WERI-Rb-1 (cell line): ENCODE results near the gene RAB11FIP5.
"Not testable (repeated sequence)": the region's sequence is repeated elsewhere in the genome, so short reads cannot be mapped to it uniquely, and the experiment has no call there.

ENCODE experiments used
- DNase-seq: peaks from one replicate; pipeline ENCODE4 v3.0.0-alpha.2; 2020
- H3K27ac ChIP-seq: fragments of 250-450 bp; sonication (Bioruptor Pico); 2 replicates; pipeline ENCODE4 v1.5.1; 2020; ENCODE audit warnings: mild to moderate bottlenecking, moderate library complexity
- H3K27me3 ChIP-seq: fragments of 250-450 bp; sonication (Bioruptor Pico); 2 replicates; pipeline ENCODE4 v1.5.1; 2021; ENCODE audit warnings: mild to moderate bottlenecking, low read depth, moderate library complexity; ENCODE audit not compliant: insufficient read depth, severe bottlenecking
- H3K36me3 ChIP-seq: fragments of 250-450 bp; sonication (Bioruptor Pico); 2 replicates; pipeline ENCODE4 v1.5.1; 2020; ENCODE audit warnings: mild to moderate bottlenecking, moderate library complexity
- H3K4me3 ChIP-seq: 2 replicates; pipeline ENCODE4 v1.5.1; 2011; ENCODE audit warnings: low read depth, mild to moderate bottlenecking, control low read depth, low read length
- H3K9me3 ChIP-seq: fragments of 250-450 bp; sonication (Bioruptor Pico); 2 replicates; pipeline ENCODE4 v1.5.1; 2021; ENCODE audit warnings: mild to moderate bottlenecking, moderate library complexity; ENCODE audit not compliant: severe bottlenecking
- TF ChIP-seq, protein P1 (sequence below): IDR thresholded peaks from 2 replicates; pipeline ENCODE4 v1.5.1; 2011; ENCODE audit warnings: low read depth, mild to moderate bottlenecking, control low read depth, inconsistent platforms, low read length

Gene RAB11FIP5

DNA sequence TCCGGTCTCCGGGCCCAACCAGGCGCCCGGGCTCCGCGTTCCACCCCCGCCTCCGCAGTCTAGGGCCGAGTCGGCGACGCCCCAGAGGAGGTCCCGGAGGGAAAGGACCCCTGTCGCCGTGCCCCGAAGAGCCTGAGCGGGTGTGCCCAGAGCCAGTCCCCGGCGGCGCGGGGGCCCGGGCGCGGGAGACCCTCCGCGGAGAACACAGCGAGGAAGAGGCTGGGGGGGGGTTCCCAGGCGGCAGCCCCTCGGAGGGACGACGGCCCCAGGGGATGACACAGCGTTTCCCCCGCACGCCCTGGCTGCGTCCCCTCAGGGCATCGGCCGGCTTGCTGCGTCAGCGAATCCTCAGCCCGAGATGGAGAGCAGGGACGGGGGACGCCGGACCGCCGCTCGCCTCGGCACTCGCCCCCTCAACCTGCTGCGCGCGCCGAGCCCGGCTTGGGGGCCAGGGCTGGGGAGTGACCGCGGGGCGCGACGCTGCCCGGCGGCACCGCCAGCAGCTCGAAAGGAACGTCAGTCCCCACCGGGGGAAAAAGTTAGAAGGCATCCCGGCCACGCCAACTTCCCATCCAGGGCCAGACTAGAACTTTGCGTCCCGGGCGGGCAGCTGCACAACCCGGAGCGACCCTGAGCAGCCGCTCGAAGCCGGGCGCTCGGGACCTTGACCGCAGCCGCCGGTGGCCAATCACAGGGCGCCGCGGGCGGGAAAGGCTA, 41.9 kb downstream of the RAB11FIP5 start:
- TF ChIP-seq, protein P1, sequence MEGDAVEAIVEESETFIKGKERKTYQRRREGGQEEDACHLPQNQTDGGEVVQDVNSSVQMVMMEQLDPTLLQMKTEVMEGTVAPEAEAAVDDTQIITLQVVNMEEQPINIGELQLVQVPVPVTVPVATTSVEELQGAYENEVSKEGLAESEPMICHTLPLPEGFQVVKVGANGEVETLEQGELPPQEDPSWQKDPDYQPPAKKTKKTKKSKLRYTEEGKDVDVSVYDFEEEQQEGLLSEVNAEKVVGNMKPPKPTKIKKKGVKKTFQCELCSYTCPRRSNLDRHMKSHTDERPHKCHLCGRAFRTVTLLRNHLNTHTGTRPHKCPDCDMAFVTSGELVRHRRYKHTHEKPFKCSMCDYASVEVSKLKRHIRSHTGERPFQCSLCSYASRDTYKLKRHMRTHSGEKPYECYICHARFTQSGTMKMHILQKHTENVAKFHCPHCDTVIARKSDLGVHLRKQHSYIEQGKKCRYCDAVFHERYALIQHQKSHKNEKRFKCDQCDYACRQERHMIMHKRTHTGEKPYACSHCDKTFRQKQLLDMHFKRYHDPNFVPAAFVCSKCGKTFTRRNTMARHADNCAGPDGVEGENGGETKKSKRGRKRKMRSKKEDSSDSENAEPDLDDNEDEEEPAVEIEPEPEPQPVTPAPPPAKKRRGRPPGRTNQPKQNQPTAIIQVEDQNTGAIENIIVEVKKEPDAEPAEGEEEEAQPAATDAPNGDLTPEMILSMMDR = no peak
- Histone ChIP-seq H3K4me3 (peak overlapping the region; percentile 84), H3K27me3 (no peaks in the 10 kb centered on the region), H3K36me3 (peaks cover 9% of the 10 kb centered on the region; the same call in 1 of the 2 replicates), H3K27ac (peak overlapping the region; percentile 92), H3K9me3 (no peaks in the 10 kb centered on the region)
- DNase-seq = peak; percentile 44

DNA sequence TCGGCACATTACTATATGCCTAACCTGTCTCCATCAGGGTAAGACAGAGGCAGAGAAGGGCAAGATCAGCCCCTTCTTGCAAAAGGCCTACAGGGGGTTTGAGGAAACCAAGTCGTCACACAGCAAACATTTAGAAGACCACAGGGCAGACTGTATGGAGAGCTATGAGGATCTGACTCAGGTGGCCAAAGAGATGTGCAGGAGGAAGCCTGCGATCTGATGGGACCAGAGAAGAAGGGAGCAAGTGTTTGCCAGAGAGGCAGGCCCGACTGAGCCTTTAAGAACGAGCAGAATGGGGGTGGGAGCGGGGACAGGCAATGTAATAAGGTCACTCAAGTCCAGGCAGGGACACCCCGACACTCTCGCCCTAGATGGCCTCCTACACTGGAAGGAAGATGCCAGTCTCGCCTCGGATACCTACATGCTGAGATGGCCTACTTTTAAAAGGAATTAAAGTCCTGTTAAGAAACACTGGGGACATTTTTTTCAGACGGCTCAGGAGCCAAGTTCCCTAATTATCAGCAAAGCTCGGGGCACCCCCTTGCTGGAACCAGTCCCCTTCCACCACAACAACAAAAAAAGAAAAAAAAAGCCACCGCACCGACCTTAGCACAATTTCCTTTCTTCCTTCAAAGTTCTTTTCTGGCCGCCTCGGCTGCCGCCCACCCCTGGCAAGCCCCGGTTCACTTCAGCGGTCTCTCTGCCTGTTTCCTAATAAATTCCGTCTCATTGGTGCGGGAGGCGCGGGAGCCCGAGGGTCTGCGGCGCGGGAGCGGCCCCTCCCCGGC, 42.7 kb downstream of the RAB11FIP5 start:
- Histone ChIP-seq H3K27me3 (no peaks in the 10 kb centered on the region), H3K9me3 (no peaks in the 10 kb centered on the region), H3K4me3 (peak overlapping the region; percentile 84), H3K27ac (peak overlapping the region; percentile 92), H3K36me3 (peaks cover 7% of the 10 kb centered on the region; the same call in 1 of the 2 replicates)
- DNase-seq = no peak
- TF ChIP-seq, protein P1 = no peak

DNA sequence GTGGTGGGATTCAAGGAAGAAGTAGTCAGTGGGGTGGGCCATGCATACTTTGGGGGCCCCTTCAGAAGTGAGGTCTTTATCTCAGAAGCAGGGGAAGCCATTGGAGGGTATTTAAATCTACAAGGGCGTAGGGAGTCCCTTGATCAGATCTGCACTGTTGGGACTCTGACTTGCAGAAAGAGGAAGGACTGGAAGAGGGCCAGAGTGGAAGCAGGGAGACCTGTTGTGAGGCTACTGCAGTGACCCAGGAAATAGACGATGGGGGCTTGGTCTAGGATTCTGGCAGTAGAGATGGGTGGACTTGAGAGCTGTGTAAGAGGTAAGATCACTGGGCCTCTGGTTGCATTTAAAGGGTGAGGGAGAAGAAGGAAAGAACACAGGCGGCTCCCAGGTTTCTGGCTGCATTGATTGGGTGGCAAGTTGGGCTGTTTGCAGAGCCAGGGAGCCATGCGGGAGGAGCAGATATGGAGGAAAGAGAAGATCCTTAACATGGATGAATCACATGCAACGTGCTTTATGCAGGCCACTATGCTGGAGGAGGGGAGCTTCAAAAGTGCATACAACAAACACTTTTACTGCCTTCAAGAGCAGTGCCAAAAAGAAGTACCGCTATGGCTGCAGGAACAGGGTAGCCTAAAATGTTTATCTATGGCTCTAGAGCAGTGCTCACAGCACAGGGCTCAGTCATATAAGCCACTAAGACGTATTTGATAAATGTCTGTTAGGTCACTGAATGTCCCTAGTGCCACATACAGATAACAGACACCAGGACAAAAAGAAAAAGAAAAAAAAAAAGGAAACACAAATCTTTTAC, 43.5 kb downstream of the RAB11FIP5 start:
- no peak overlapping the region; the same call in 1 of the 2 replicates for H3K4me3 ChIP-seq
- DNase-seq = no peak
- peaks cover 4% of the 10 kb centered on the region; the same call in 1 of the 2 replicates for H3K36me3 ChIP-seq
- H3K9me3 ChIP-seq = no peaks in the 10 kb centered on the region
- H3K27me3 ChIP-seq = no peaks in the 10 kb centered on the region
- TF ChIP-seq, protein P1 = no peak
- H3K27ac ChIP-seq = no peak overlapping the region

DNA sequence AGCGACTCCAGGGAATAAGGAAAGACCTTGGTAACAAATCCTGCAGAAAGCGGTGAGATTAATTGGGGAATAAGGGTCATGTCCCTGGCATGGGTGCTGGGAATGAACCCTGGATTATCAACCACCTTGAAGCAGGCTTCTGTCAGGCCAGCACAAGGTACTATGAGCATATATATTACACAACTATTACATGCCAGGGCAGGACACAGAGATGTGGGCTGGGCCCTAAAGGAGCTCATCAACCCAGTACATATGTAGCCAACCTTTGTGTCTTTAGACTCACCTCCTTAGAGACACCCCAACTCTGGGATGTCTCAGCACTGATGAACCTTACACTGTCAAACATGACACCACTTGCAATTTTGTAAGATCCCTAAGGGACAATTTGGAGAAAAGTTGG, 44.6 kb downstream of the RAB11FIP5 start:
- no peak for DNase-seq
- H3K36me3 ChIP-seq = peaks cover 4% of the 10 kb centered on the region; the same call in 1 of the 2 replicates
- H3K9me3 ChIP-seq = no peaks in the 10 kb centered on the region
- no peak overlapping the region for H3K4me3 ChIP-seq
- TF ChIP-seq, protein P1 = no peak
- no peaks in the 10 kb centered on the region for H3K27me3 ChIP-seq
- no peak overlapping the region for H3K27ac ChIP-seq

DNA sequence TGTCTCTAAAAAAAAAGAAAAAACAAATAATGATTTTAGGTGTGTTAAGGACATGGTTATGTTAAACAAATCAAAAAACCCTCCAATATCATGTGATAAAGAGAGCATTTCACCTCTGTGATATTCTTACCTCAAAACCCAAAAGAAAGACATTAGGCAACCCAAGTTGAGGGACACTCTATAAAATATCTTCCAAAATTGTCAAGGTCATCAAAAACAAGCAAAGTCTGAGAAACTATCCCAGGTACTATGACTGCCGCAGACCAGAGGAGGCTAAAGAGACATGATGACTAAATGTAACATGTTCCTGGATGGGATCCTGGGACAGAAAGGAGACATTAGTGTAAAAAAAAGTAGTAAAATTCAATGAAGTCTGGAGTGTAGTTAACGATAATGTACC, 45.7 kb downstream of the RAB11FIP5 start:
- peaks cover 4% of the 10 kb centered on the region for H3K36me3 ChIP-seq
- no peaks in the 10 kb centered on the region for H3K27me3 ChIP-seq
- TF ChIP-seq, protein P1 = no peak
- no peaks in the 10 kb centered on the region for H3K9me3 ChIP-seq
- no peak overlapping the region for H3K27ac ChIP-seq
- DNase-seq = no peak
- no peak overlapping the region for H3K4me3 ChIP-seq

DNA sequence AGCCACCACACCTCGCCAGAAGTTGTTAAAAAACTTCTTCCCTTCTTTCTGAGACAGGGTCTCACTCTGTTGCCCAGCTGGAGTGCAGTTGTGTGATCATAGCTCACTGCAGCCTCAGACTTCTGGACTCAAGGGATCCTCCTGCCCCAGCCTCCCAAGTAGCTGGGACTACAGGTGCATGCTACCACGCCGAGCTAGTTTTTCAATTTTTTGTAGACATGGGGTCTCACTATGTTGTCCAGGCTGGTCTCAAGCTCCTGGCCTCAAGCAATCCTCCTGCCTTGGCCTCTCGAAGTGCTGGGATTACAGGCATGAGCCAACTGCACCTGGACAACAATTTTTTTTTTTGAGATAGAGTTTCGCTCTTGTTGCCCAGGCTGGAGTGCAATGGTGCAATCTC, 47.7 kb downstream of the RAB11FIP5 start:
- not testable (repeated sequence) for H3K27ac ChIP-seq

More for the DNA sequence above, 47.7 kb downstream of the RAB11FIP5 start:
- not testable (repeated sequence) for H3K9me3 ChIP-seq, DNase-seq, H3K36me3 ChIP-seq, H3K27me3 ChIP-seq, H3K4me3 ChIP-seq
